ENCODE data around the gene CBLB.

DNA sequence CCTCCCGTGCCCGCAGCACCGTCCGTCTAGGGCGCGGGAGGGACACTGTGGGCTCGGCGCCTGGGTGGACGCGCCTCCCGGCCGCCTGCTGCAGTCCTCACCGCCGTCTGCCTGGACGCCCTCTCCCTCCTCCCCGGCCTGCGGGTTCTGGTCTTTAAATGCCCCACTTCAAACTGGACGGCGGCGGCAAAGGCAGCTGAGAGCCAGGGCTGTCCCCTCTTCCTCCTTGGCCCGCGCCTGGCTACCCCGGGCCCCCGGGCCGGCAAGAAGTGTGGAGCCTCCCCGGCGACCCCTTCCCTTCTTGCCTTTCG, 426 bp downstream of the CBLB start:
- TF ChIP-seq, protein P1, sequence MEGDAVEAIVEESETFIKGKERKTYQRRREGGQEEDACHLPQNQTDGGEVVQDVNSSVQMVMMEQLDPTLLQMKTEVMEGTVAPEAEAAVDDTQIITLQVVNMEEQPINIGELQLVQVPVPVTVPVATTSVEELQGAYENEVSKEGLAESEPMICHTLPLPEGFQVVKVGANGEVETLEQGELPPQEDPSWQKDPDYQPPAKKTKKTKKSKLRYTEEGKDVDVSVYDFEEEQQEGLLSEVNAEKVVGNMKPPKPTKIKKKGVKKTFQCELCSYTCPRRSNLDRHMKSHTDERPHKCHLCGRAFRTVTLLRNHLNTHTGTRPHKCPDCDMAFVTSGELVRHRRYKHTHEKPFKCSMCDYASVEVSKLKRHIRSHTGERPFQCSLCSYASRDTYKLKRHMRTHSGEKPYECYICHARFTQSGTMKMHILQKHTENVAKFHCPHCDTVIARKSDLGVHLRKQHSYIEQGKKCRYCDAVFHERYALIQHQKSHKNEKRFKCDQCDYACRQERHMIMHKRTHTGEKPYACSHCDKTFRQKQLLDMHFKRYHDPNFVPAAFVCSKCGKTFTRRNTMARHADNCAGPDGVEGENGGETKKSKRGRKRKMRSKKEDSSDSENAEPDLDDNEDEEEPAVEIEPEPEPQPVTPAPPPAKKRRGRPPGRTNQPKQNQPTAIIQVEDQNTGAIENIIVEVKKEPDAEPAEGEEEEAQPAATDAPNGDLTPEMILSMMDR (IDR thresholded peaks at IDR 0.05; ENCODE audit: borderline replicate concordance, extremely low read depth, low read length, poor library complexity, severe bottlenecking), result no peak
- no peak for TF ChIP-seq EZH2 (IDR thresholded peaks at IDR 0.05; ENCODE audit: borderline replicate concordance, low read depth, low read length, severe bottlenecking)
